Thyroid gland (tissue), 4 donors: Measurements from ENCODE around the gene KRT1. TPM values are rescaled to one million over a fixed set of nuclear protein-coding genes. Genes with fewer than 3 reads are reported as not detected.

Experiments
- DNase-seq, 2 donors: peaks; one replicate each; pipeline ENCODE4 v3.0.0-alpha.2; 2019
- H3K27ac ChIP-seq, 3 donors: fragments of 200-600 bp; sonication (generic); 1 replicate in 2 of 3; 2 replicates in 1 of 3; pipeline ENCODE4 v1.5.1; 2016 to 2019; ENCODE audit warnings: mild to moderate bottlenecking in 1 of 3, moderate library complexity in 1 of 3
- H3K27me3 ChIP-seq: fragments of 200-600 bp; sonication (generic); one replicate; pipeline ENCODE4 v1.5.1; 2019
- H3K36me3 ChIP-seq, 2 donors: fragments of 200-600 bp; sonication (generic); one replicate each; pipeline ENCODE4 v1.5.1; 2016 to 2019
- H3K4me1 ChIP-seq, 2 donors: fragments of 200-600 bp; sonication (generic); one replicate each; pipeline ENCODE4 v1.5.1; 2017 to 2019
- H3K4me3 ChIP-seq, 3 donors: fragments of 200-600 bp; sonication (generic); replicated peaks in 1 of 3; 1 replicate in 2 of 3; 2 replicates in 1 of 3; pipeline ENCODE4 v1.5.1; 2016; ENCODE audit warnings: mild to moderate bottlenecking in 1 of 3
- H3K9me3 ChIP-seq: fragments of 200-600 bp; sonication (generic); one replicate; pipeline ENCODE4 v1.5.1; 2017
- CTCF ChIP-seq, 6 experiments: fragments of 200-600 bp in 3 of 6; fragments of 450-650 bp in 3 of 6; sonication (generic) in 3 of 6; IDR thresholded peaks; one replicate each; pipeline ENCODE4 v1.5.1; 2016 to 2019; ENCODE audit warnings: antibody characterized with exemption in 6 of 6, mild to moderate bottlenecking in 2 of 6, inconsistent platforms in 1 of 6, moderate library complexity in 1 of 6
- POLR2A ChIP-seq, 2 donors: fragments of 450-650 bp; IDR thresholded peaks; one replicate each; pipeline ENCODE4 v1.6.1; 2017; ENCODE audit warnings: antibody characterized with exemption in 2 of 2, mild to moderate bottlenecking in 2 of 2, moderate library complexity in 1 of 2
- WGBS, 2 donors: methylation state at CpG; one replicate each; pipeline ENCODE4 v1.1.5; 2017; 5-methylcytosine and 5-hydroxymethylcytosine counted together
- intact Hi-C: fragments of 100-400 bp; cut with DNase I; formaldehyde crosslinking; loops from one replicate; pipeline ENCODE4 v1.15.1; 2023
- total RNA-seq, 4 donors: library from RNA; depleted of rRNA; stranded (reverse); fragments of >200 nt; gene quantifications; one replicate each; pipeline ENCODE4 v1.2.3, GENCODE V29; 2016

The KRT1 gene
- total RNA-seq, 4 donors from 2014 or later, result 2.8 TPM; not detected in 3

- Histone ChIP-seq H3K4me3 (no peak overlapping the region), H3K4me1 (peaks cover 3 to 9% of the 10 kb centered on the region in 2 donors), H3K27ac (no peak overlapping the region), H3K36me3 (no peaks in the 10 kb centered on the region), H3K9me3 (no peaks in the 10 kb centered on the region), H3K27me3 (no peaks in the 10 kb centered on the region)
- TF ChIP-seq CTCF (IDR thresholded peaks at IDR 0.05) (no peak), POLR2A (IDR thresholded peaks at IDR 0.05) (no peak)
- DNase-seq, result no peak
- WGBS, 2 donors, result 66 to 75% methylated on average over 2 of the region's 2 CpGs
- intact Hi-C loops, result no loop called here
Observed at GRCh38 chr12:52688481-52688880, 8.3 kb upstream of the KRT1 start.

- Histone ChIP-seq H3K4me3 (no peak overlapping the region), H3K9me3 (no peaks in the 10 kb centered on the region), H3K27me3 (no peaks in the 10 kb centered on the region), H3K4me1 (peaks cover 3 to 9% of the 10 kb centered on the region in 2 donors), H3K27ac (no peak overlapping the region), H3K36me3 (no peaks in the 10 kb centered on the region)
- DNase-seq, result peak in 1 of 2 donors; percentile 5
- 62 to 68% methylated on average over 8 of the region's 8 CpGs for WGBS, 2 donors
- TF ChIP-seq CTCF (IDR thresholded peaks at IDR 0.05) (no peak), POLR2A (IDR thresholded peaks at IDR 0.05) (no peak)
- intact Hi-C loops, result no loop called here
Observed at GRCh38 chr12:52687497-52688385, 7.5 kb upstream of the KRT1 start.

DNA sequence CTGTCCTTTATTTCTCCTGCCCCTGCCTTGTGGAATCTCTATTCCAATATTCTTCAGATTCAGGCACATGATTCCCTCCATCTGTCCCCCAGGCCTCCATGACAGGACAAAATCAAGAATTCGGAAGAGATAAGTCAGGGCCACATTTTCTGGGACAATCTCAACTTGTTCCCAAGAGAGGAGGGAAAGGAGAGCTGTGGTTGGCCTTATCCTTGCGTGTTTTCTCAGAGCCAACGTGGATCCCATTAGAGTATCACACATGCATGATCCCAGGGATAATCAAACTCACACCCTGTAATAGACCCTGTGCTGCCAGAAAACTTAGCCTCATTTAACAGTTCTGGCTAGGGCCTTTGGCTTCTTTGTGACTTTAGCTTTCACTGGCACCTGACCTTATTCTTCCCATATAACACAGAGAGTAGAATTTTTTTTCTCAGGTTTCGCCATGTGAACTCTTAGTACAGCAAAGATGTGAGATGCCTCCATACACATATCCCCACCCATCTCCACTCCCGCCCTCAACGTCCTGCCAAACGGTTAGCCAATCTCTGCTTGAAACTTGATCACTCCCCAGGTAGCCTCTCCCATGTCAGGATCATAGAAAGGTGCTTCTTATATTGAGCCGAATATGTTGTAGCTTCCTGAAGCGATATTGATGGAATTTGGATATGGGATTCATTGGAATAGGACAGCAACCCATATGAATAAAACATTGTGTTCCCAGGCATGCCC is 6.7 kb upstream of the KRT1 start:
- peaks cover 3 to 9% of the 10 kb centered on the region in 2 donors for H3K4me1 ChIP-seq
- no peak for DNase-seq
- no peaks in the 10 kb centered on the region for H3K9me3 ChIP-seq
- no peak overlapping the region for H3K27ac ChIP-seq
- 82 to 83% methylated on average over 9 of the region's 9 CpGs for WGBS, 2 donors
- TF ChIP-seq POLR2A (IDR thresholded peaks at IDR 0.05) (no peak), CTCF (IDR thresholded peaks at IDR 0.05) (no peak)
- no peak overlapping the region for H3K4me3 ChIP-seq
- H3K27me3 ChIP-seq, result no peaks in the 10 kb centered on the region
- H3K36me3 ChIP-seq, result no peaks in the 10 kb centered on the region
- intact Hi-C loops, result no loop called here

- Histone ChIP-seq H3K4me1 (peaks cover 0 to 5% of the 10 kb centered on the region in 2 donors), H3K27me3 (no peaks in the 10 kb centered on the region), H3K36me3 (no peaks in the 10 kb centered on the region), H3K9me3 (no peaks in the 10 kb centered on the region), H3K4me3 (no peak overlapping the region), H3K27ac (no peak overlapping the region)
- TF ChIP-seq CTCF (IDR thresholded peaks at IDR 0.05), result no peak
- no peak for TF ChIP-seq POLR2A (IDR thresholded peaks at IDR 0.05)
- WGBS, 2 donors, result 72 to 100% methylated on average over 3 of the region's 3 CpGs
- intact Hi-C loops, result no loop called here
- no peak for DNase-seq
Observed at GRCh38 chr12:52686063-52686462, 5.9 kb upstream of the KRT1 start.
